ENCODE measurements around the gene DIAPH2.

GRCh38 chrX:96798982-96799381, 114.3 kb downstream of the DIAPH2 start:
- TF ChIP-seq, protein P1, sequence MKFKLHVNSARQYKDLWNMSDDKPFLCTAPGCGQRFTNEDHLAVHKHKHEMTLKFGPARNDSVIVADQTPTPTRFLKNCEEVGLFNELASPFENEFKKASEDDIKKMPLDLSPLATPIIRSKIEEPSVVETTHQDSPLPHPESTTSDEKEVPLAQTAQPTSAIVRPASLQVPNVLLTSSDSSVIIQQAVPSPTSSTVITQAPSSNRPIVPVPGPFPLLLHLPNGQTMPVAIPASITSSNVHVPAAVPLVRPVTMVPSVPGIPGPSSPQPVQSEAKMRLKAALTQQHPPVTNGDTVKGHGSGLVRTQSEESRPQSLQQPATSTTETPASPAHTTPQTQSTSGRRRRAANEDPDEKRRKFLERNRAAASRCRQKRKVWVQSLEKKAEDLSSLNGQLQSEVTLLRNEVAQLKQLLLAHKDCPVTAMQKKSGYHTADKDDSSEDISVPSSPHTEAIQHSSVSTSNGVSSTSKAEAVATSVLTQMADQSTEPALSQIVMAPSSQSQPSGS (tag by site-specific recombination; IDR thresholded peaks at IDR 0.05; ENCODE audit: low read depth), result no peak
- no peak for TF ChIP-seq ZBTB17 (tag by site-specific recombination; IDR thresholded peaks at IDR 0.05)

Measured in HEK293 (cell line).